GM21529 (cell line): ENCODE measurements around the gene BRD4.

Experiments
- ATAC-seq: cut with Tn5 transposase; IDR thresholded peaks from one replicate; pipeline ENCODE4 v1.9.1; 2021; ENCODE audit not compliant: unreplicated experiment

BRD4 gene

GRCh38 chr19:15268192-15268927 lies 64.0 kb downstream of the BRD4 start:
- ATAC-seq, result no peak

DNA sequence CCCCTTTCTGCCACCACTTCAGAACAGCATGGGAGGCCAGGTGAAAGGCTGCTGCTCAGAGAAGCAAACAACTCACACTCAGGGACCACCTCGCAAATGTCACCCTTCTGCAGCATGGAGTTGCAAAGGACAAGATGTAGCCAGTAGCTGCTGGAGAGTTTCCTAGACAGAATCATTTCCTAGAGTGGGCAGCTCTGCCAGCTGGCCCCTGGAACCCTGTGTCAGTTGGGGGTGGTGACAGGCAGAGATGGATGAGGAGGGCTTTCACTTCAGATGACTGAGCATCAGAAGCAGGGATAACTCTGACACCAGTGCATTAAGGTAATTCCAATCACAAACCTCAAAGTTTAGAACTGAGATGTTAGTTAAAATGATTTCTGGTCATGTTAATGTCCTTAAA lies 65.7 kb downstream of the BRD4 start:
- ATAC-seq, result no peak

- ATAC-seq, result no peak
These were observed 66.5 kb downstream of the BRD4 start for GRCh38 chr19:15265850-15266248.

DNA sequence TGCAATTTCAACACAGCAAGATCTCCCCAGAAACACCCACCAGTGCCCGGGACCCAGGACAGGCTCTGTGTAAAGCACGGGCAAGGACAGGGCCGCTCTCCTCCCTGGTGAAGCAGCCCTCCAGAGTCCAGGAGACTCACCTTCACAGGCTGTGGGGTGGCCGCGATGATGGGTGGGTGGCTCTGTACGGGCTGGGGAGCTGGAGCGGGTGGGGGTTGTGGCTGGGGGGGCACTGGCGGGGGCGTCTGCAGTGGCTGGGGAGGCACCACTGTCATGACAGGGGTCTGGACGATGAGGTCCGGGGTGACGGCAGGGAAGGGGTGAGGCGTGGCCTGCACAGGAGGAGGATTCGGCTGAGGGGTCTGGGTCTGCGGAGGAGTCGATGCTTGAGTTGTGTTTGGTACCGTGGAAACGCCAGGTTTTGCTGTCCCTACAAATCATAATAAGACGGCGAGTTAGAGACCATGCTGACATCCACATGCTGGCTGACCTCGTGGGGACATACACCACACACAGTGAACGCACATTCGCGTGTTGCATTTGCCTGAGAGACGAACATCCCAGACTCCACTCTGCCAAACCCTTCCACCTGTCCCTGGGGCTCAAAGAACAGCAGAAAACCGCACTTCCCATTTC lies 67.0 kb downstream of the BRD4 start:
- no peak for ATAC-seq

DNA sequence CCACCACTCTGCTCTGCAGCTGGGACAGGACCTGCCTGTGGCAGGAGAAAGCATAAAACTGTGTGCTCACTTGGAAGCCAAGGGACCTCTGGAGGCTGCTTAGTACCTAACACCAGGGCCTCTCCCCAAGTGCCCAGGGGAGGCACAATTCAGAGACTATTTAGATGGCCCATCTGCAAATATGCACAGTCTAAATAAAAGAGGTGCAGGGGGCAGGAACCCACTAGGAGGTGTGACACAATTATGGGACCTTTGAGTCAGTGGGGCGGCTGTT lies 67.5 kb downstream of the BRD4 start:
- no peak for ATAC-seq

DNA sequence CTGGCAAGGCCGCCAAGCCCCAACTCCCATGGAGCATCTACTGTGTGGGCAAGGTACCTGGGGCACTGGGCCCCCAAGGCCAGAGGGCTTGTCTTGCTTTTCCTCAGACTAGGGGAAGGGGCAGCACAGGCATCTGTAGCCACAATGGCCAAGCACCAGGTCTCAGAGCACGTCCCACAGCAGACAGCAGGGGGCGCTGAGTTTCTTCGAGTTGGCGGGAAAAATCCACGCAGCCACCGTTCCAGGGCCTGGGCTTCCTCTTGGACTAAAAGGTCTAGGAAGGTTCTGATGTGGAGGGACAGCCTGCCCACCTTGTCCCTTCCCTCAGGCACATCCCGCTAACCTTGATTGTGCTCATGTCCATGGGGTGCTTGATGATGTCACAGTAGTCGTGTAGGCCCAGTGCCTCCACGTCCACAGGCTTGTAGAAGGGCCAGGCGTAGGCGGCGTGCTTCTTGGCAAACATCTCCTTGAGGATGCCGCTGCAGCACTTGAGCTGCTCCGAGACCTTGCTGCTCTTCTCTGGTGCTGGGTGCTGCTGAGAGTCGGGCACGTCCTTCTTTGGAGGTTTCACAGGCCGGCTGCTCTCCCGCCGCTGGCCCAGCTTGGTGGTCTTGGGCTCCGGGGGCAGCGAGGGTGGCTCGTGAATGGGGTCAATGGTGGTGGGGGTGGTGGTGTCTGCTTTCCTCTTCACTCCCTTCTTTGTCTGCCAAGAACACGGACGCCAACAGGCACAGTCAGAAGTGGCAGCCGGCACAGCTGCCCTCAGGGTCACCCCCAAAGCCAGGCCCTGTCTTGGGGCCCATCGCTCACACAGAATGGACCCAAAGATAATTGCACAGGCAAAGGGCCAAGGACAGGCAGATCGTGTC lies 68.0 kb downstream of the BRD4 start:
- ATAC-seq, result no peak

GRCh38 chr19:15263361-15263985 lies 68.9 kb downstream of the BRD4 start:
- no peak for ATAC-seq

DNA sequence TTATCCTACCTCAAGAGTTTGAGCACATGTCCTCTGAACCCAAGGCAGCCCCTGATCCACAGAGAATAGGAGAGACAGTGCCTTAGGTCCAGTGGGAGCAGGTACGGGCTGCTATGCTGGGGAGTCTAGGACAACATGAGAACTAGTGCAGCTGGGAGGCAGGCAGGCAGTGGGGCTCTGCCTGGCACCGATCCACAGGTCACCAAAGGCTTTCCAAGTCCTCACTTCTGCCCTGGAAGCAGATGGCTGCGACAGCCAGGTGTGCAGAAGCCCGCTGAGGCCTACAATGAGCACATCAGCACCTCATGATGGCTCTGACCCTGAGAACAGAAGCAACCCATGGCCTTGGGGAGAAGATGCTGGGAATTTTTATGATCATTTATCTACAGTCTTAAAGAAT lies 70.3 kb downstream of the BRD4 start:
- no peak for ATAC-seq

GRCh38 chr19:15260939-15261338 lies 71.4 kb downstream of the BRD4 start:
- no peak for ATAC-seq

GRCh38 chr19:15259907-15260306 lies 72.4 kb downstream of the BRD4 start:
- ATAC-seq, result no peak

GRCh38 chr19:15257782-15258181 lies 74.6 kb downstream of the BRD4 start:
- no peak for ATAC-seq

DNA sequence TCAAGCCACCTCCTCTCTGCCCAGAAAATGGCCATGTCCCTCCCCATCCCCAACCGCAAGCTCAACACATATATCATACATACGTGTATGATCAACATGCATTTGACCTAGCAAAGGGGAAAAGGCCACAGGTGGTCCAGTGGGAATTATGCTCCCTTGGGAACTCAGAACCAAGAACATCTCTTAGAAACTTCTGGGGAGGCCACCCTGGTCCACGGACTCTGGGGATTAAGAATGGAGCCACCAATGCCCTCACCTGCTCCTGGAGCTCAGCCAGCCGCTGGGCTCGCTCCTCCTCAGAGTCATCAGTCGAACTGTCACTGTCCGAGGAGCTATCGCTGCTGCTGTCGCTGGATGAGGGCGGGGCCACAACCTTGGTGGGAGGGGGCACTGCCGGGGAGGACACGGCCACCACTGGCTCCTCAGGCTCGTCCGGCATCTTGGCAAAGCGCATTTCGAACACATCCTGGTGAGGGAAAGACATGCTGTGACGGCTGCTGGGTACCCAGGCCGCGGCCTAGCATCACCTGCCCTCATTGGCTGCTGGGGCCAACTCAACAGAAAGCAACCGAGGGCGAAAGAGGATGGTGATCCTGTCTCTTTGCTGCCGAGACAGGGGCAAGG lies 75.5 kb downstream of the BRD4 start:
- ATAC-seq, result no peak

GRCh38 chr19:15255359-15255990 lies 76.9 kb downstream of the BRD4 start:
- no peak for ATAC-seq

DNA sequence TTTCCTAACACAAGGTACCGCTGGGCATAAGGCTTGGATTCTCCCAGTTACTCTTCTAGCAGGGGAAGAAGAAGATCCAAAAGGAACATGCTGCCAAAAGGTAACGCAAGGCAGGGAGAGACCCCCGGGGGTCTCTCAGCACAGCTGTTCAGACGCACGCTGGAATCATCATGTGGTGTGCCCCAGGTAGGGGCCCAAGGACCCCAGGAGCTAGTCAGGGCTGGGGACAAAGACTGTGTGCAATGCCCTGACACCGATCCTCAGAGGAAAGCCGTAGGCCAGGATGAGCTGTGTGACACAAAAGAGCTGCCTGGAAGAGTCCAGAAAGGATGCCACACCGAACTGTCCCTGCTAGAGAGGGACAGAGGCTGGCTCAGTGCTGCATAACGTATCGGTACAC lies 77.8 kb downstream of the BRD4 start:
- no peak for ATAC-seq

DNA sequence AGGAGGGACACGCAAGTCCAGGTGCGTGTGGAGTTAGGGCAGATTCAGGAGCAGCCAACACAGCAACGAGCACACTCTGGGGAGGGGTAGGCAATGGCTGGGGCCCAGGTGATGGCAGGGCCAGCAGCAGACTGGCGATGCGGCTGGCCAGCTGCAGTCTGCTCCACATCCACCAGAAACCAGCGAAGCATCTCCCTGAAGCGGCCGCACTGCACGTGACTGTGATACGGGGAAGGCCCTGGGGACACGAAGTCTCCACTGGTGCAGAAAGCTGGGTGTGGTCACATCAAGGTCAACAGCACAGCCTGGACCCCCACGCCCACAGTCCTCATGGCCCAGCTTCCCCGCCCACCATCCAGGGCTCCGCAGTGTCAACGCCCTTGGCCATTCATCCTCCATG lies 78.8 kb downstream of the BRD4 start:
- no peak for ATAC-seq

DNA sequence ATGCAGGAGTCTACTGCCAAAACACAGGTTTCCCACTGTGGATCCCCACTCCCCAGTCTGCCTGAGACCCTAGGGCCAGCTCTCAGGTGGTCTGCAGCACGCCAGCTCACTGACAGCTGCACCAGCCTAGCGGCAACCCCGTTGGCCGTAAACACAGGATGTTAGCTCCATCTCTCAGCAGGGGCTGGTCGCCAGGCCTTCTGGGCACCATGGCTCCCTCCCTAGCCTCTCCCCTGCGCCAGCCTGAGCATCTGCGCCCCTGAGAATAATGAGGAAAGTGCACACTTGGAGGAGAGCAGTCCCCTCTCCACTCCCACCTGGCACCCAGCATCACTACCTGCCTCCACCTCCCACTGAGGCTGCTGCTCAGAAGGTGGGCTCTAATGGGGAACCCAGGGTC lies 79.3 kb downstream of the BRD4 start:
- no peak for ATAC-seq

DNA sequence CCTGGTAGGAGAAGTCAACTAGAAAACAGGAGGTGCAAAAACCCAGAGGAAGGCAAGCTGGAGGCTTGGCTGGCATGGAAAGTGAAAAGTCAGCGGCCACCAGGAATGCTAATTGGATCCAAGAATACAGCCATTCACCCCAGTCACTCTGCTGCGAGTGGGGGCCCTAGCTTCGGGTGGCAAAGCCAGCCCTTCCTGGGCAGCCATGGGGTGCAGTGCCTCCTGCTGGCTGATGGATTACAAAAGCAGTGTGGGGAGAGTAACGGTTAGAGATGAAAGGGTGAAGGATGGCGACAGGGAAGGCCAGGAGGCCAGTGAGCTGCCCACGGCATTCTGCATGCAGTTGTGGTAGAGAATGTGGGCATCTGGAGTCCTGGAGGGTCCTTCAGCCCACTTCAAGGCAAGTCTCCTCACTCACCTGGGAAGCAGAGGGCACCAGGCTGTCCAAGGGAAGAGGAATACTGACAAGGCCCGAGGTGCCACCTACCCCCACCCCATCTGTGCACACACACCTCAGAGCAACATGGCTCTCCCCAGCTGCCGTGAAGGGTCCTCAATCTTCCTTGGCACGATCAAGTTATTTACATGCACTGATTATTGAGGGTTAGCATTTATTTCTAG lies 79.8 kb downstream of the BRD4 start:
- ATAC-seq, result no peak

- ATAC-seq, result no peak
These were observed 80.5 kb downstream of the BRD4 start for GRCh38 chr19:15251749-15252397.

DNA sequence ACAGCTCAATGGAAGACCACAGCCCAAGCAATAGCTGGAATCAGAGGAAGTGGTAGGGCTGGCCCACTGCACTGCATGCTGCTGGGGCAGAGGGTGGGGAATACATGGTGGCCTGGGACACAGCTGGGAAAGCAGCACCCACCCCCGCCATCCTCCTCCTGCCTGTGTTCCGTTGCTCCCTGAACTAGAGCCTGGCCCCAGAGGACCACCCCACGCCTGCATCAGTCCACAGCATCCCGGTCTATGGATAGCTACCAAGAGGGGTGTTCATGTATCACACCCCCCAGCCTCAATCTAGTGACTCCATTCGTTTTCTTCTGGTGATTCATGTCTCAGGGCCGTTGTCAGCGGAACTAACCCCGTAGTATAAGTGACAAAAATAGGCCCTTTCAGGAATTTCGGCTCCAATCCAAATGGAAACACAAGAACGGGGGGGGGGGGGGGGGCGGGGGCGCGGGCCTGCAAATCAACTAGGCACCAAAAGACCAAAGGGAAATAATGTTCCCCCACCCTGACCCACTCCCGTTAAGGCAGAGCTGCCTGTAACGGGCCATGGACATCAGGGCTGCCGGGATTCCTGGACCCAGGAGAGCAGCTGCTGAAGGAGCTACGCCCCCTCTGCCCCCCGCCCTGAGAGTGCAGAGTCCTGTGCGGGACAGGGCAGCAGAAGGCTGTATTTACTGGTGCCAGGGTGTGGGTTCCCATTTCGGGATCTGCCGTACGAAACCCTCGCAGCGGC lies 81.2 kb downstream of the BRD4 start:
- ATAC-seq, result no peak
